CD4-positive, alpha-beta T cell treated with Interleukin-6 for 4 hours (primary cell): ENCODE measurements around the gene M1AP.
A peak's percentile ranks its signal among the peaks of the same experiment; 100 is the strongest.

Experiments used
- DNase-seq: peaks from one replicate; pipeline ENCODE4 v3.0.0-alpha.2; 2020; ENCODE audit warnings: mixed read lengths

Gene M1AP

GRCh38 chr2:74648009-74648443 is at the start of gene M1AP:
TSS of gene M1AP (minus strand) at chr2:74648330. CDS start at chr2:74640275, 8,055 bp downstream.
- DNase-seq: peak; percentile 12

DNA sequence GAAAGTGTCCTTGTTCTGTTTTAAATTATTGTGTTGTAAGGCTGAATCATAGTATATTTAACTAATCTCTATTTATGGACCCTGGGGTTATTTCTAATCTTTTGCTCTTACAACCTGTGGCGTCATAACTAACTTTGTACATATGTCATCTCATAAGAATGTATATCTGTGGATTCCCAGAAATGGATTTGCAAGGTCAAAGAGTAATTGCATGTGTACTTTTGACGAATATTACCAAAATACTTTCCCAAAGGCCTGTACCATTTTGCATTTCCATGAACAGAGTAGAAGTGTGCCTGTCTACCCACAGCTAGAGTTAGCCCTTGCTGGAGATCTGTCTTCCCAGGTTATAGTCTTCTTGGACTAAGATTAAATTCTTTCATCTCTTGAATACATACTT is 48.7 kb upstream of the M1AP start:
- no peak for DNase-seq

GRCh38 chr2:74695663-74696062 is 47.5 kb upstream of the M1AP start:
- DNase-seq: no peak

- no peak for DNase-seq
Observed at GRCh38 chr2:74694281-74694680, 46.2 kb upstream of the M1AP start.

- no peak for DNase-seq
Observed at GRCh38 chr2:74693668-74694067, 45.5 kb upstream of the M1AP start.

DNA sequence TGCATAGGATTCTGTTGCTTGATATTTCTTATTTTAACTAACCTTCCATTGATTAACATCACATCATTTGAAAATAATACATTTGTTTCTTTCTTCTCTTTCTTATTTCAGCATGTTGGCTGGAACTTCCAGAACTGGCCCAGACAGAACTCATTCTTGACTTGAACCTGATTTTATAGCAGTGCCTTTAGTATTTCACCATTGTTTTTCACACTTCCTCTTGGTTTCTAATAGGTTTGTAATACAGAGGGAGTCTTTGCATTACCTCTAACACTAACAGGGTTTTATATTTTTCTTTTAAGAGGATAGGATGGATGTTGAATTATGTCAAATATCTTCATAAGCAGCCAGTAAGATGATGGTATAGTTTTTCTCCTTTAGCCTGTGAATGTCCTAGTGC is 45.1 kb upstream of the M1AP start:
- no peak for DNase-seq

- DNase-seq: no peak
Observed at GRCh38 chr2:74691929-74692328, 43.8 kb upstream of the M1AP start.

GRCh38 chr2:74690571-74690970 is 42.4 kb upstream of the M1AP start:
- DNase-seq: peak; percentile 16

DNA sequence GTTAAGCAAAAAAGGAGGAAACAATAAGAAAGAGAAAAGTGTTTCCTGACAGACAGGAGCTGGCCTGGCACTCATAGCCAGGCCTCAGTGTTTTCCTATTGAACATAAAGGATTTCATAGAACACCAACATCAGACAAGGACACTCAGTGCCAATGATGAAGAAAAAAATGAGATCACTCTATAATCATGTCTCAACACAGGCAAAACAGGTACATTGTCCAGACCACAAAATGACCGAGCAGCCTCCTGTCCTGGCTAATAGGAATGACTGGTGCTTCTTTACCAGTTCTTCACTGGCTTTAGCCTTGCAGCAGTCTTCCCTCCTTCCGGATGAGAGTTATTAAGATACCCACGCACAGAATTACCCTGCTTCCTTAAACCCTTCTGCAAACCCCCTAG is 41.5 kb upstream of the M1AP start:
- no peak for DNase-seq

DNA sequence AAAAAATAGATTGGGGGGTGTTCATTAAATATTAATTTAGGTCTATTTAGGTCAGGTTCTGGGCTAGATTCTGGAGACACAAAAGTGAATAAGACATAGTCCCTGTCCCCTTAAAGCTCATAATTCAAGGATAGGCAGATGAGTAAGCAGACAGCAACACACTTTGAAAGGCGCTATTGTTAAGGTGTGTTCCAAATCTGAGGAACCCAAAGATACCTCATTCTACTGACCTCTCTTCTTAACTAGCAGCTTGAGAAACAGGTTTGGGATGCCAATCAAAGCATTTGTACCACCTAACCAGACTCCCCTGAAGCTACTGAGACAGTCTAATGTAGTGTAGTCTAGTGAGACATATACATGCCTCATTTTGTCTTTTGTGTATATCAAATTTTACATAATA is 40.8 kb upstream of the M1AP start:
- no peak for DNase-seq

GRCh38 chr2:74685408-74685807 is 37.3 kb upstream of the M1AP start:
- DNase-seq: no peak

- DNase-seq: no peak
Observed at GRCh38 chr2:74682501-74682900, 34.4 kb upstream of the M1AP start.

DNA sequence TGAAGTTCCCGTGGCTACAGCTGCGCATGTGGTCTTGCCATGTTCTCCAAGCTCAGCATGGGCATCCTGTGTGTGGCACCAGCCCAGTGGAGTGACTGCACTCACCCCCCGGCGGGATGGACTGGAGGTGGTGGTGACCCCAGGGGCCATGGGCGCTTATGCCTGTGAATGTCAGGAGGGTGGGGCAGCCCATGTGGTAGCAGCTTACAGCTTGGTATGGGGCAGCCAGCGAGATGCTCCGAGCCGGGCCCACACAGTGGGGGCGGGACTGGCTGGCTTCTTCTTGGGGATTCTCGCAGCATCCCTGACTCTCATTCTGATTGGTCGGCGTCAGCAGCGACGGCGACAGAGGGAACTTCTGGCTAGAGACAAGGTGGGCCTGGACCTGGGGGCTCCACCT is 31.5 kb upstream of the M1AP start:
- no peak for DNase-seq

DNA sequence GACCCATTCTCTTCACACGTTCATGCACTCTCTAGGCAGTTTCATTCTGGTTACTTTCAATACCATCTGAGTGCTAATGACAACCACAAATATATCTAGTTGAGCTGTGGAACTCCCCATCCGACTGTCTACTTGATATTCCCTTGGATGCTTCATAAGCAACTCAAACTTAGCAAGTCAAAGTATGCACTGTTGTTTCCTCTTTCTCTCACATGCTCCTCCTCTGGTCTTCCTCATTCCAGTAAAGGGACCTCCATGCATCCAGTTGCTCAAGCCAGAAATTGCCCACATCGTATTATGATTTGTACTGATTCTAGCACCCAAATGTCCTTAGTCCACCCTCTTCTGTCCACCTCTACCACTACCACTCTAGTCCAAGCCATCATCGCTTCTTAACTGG is 28.2 kb upstream of the M1AP start:
- no peak for DNase-seq

- DNase-seq: no peak
Observed at GRCh38 chr2:74675090-74675489, 27.0 kb upstream of the M1AP start.

DNA sequence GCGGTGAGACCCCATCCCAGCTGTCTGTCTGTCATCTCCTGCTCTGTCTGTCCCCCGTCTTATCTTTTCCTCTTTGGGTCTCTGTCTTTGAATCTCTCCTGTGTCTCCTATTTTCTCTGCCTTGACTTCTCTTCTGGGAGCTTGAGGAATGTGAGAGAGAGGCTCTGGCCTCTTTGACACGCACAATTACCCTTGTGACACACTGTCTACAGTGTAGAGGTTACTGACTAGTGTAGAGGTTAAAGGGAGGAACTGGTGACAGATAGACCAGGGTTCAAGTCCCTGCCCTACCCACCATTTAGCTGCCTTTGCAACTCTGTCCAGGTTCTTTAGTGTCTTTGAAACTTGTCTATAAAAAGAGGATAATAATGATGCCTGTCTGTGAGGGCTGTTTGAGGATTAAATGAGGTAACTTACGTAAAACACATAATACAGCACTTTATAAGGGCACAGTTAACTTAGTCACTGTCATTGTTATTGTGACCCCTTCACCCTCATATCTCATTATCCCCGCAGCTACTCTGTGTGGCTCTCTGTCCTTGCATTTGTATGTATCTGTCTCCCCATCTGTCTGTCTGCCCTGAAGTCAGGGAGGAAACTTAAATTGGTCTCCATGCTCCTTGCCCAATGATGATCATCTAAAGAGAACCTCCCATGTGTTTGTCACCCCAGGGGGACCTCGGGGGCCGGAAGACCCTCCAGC is 25.8 kb upstream of the M1AP start:
- DNase-seq: no peak

GRCh38 chr2:74671479-74671878 is 23.3 kb upstream of the M1AP start:
- DNase-seq: no peak

GRCh38 chr2:74670263-74670662 is 22.1 kb upstream of the M1AP start:
- no peak for DNase-seq

DNA sequence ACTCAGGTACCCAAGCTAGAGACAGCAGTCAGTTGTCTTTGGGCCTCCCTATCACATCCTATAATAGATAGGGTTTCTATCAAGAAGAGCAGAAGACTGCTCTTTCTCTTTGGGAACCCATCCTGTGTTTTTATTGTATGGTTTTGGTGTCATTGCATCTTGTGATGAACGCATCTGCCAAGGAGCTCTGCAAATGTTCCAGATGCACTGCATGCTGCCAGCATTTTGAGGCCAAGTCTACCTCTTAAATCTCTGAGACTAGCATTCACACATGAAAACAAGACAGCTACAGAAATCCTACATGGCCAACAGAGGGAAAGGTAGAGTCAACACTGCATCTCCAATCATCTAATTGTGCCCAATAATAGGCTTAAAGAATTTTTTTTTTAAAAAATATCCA is 20.0 kb upstream of the M1AP start:
- DNase-seq: no peak

DNA sequence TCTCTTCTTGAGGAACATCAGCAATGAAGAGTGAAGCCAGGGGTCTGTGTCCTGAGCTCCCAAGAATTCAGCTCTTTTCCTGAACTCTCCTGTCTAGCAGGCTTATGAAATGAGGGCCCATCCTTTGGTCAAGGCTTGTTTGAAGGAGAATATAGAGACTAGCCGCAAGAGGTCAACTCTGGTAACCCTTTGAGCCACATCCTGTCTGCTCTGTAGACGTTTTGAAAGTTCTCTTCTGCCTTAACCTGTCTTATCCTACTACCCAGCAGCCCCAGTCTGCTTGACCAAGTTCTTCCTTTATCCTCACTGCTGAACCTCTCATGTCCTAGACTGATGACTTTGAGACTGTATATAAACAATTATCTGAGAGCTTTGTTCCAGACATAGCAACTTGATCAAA is 11.3 kb upstream of the M1AP start:
- DNase-seq: no peak

DNA sequence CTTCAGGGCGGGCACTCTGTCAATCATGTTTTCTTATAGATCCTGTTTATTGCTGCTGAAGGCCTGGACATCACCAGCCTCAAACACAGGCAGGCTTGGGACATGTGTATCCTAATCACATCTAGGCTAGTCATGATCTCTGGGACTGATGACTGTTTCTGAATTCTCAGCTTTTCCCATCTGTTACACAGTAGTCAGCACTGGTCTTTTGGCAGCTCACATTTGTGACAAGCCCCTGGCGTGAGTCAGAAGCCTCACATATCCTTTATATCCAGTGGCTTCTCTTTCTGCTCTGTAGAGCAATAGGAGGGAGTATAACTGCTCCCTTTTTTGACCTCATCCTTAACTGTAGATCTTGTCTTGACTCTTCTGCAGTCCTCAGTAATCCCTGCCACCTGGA is 10.4 kb upstream of the M1AP start:
- DNase-seq: no peak

GRCh38 chr2:74655579-74655978 is 7.4 kb upstream of the M1AP start:
- DNase-seq: no peak

DNA sequence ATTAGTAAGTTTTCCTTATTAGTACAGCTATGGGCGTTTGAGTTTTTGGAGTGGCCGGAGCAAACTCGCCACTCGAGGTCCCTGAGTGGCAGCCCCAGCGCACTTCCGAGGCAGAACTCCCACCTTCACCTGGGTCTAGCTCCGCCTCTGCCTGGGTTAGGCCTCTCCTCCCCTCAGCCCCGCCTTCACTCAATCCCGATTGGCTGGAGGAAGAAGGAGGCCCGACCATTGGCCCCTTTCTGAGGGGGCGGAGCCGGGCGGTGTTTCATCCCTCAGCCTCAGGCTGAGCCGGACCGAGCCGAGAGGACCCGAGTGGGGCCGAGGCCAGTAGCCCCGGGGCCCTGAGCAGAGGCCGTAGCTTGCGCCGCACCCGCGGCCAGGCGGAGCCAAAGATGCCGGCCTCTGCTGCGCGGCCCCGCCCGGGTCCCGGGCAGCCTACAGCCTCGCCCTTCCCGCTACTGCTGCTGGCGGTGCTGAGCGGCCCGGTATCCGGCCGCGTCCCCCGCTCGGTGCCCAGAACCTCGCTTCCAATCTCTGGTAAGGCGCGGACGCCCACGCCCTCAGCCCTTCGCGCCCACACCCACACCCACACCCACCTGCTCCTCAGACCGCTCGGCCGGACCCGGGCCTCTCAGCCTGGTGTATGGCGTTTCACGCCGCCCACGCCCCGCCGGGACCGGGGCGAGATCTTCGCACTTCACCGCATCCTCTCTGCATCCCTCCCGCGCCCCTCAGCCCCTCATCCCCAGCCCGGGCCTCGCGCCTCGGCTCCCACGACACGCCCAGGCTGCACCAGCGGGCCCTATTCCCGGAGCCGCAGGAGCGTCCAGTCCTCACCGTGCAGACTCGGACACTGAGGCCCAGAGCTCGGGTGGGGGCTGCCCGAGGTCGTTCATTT is 6.1 kb upstream of the M1AP start, which contains the start of gene SEMA4F:
SEMA4F (plus strand) TSS at position 263 of the 898 bp plus-strand sequence; CDS start at position 393, 130 bp downstream.
- peak; percentile 97 for DNase-seq

GRCh38 chr2:74653589-74653984 is 5.5 kb upstream of the M1AP start:
- no peak for DNase-seq
